Stimulated activated CD8-positive, alpha-beta memory T cell treated with anti-CD3 and anti-CD28 coated beads, Interleukin-7, amount 100 ng/mL, for 48 hours (primary cell): Measurements from ENCODE around the gene SH3YL1.

Source experiments
- DNase-seq, 2 donors: peaks; one replicate each; pipeline ENCODE4 v3.0.0-alpha.2; 2020; ENCODE audit warnings: low read depth in 1 of 2; ENCODE audit errors: extremely low read depth in 1 of 2

The SH3YL1 gene

DNA sequence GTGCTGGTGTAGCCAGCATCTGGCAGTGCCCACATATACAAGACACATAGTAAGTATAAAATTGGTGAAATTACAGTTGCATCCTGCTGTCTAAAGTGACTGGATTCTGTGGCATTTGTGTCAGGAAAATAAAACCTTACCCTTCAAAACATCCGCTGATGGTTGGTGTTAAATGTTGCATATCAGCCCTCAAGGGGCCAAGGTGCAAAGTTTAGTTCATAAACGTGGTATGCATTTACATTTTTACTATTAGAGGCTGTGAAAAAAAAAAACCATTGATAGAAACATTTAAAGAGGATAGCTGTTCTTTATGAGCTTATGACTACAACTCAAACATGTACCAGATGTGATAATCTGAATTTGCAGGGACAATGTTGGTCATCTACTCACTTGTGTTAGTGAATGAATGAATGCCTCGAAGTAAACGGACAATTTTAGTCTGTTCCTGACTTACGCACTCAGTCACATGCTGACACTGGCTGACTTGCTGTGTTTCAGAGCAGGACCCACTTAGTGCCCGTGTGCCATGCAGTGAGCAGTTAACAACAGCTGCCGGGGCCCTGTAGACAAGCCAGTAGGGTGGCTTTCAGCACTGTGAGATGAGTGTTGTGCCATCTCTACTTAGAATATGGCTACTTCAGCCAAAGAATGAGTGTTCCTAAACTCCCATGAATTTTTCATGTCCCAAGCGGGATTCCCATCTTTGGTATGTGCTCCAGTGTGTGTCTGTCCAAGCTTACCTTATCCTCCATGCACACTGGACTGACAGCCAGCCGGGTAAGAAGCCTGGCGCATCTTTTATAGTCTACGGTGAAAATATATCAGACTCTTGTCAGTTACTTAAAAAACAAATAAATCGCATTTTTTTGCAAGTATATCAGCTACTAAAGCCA lies 18.8 kb upstream of the SH3YL1 start:
- no peak for DNase-seq

- DNase-seq: no peak
These were observed 17.5 kb upstream of the SH3YL1 start for GRCh38 chr2:281381-281780.

DNA sequence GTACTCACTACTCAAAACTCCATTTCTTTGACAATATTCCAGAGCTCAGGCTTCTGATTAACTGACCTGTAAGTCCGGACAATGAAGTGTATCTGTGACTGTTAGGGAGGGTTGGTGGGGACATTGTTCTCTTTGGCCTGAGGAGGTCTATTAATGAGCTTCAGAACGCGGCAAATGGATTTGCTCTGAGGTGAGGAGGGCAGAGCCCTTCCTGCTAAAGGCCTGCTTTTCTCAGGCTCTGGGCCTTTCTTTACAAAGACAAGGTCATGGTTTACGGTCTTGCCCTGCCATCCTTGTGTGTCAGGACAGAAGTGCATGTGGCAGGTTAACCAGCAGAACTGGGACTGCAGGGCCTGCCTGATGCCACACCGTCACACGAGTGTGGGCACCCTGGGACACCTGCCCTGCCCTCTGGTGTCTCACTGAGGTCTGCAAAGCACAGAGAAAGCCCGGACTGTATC lies 16.8 kb upstream of the SH3YL1 start:
- no peak for DNase-seq

- no peak for DNase-seq
These were observed 16.3 kb upstream of the SH3YL1 start for GRCh38 chr2:279956-280649.

GRCh38 chr2:279366-279765 lies 15.5 kb upstream of the SH3YL1 start:
- DNase-seq: no peak

DNA sequence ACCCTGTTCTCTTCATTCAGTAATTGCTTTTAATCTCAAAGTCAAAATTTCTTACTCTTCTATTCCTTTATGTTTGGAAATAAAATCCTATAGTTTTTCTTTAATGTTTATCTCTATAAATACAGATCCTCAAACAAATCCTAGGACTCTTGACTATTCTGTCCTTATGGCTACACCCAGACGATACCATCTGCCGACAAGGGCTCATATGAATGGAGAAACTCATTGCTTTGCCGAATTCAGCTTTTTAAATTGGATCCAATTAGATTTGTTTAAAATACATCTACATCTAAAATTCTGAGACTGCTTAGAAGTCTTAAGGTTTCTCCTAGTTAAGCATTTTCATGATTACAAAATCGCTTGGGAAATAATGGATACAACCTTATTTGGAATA lies 15.1 kb upstream of the SH3YL1 start:
- no peak for DNase-seq

- no peak for DNase-seq
These were observed 14.6 kb upstream of the SH3YL1 start for GRCh38 chr2:278312-278926.

- no peak for DNase-seq
These were observed 11.6 kb upstream of the SH3YL1 start for GRCh38 chr2:275466-275865.

DNA sequence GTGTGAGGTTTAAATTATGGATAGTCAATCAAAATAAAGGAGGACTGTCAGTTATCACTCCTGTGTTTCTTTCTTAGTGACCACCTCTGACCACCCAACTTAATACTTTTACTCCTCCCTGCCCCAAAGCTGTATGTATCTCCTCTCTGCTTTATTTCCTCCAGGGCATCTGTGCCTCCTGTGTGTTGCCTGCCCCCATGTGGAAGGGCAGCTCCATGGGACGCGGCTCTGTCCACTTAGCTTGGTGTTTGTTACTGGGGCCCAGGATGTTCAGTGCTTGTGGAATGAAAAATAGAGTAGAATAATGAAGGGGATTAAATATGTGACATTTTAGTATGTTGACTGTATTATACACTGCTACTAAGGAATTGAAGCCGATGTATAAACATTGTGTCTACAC lies 10.7 kb upstream of the SH3YL1 start:
- DNase-seq: no peak

GRCh38 chr2:273333-273732 lies 9.5 kb upstream of the SH3YL1 start:
- DNase-seq: no peak

DNA sequence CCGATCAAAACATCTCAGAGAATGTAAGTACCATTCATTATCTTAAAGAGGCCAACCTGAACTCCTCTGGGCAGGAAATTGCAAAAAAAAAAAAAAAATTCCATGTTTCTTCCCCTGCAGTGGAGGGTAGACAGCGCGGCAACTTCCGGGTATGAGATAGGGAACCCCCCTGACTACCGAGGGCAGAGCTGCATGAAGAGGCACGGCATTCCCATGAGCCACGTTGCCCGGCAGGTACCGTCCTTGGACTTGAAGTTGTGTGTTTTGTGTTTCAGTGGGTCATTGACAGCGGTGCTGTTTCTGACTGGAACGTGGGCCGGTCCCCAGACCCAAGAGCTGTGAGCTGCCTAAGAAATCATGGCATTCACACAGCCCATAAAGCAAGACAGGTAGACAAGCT lies 8.1 kb upstream of the SH3YL1 start:
- no peak for DNase-seq

GRCh38 chr2:270861-271260 lies 7.0 kb upstream of the SH3YL1 start:
- DNase-seq: no peak

DNA sequence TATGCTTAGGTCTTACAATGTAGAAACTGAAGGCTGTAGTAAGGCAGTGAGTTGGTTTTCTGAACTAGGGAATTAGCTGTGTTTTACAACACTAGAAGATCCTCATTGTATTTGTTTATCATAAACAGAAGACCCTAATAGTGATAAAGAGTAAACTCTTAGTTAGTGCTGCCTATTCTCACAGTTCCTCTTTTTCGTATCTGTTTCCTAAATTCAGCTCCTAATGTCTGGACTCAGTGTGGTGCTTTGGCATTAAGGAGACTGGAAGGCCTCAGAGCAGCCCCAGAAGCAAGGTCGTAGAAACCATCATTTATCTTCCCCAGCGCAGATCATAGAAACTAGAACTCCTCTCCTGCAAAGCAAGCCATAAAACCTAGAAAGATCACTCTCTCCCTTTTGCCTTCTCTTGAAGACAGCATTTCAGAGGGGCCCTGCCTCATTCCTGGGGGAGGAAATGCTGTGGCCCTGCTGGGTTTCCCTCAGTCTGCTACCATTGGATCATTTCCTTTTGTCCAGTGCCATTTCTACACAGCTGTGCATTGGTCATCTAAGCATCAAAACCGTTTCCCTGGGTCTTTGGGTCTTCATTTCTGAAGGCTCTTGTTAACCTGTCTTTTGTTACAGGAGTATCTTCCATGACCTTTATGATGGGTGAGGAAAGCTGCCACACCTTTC lies 5.7 kb upstream of the SH3YL1 start:
- no peak for DNase-seq

GRCh38 chr2:268323-268722 lies 4.5 kb upstream of the SH3YL1 start:
- DNase-seq: no peak

GRCh38 chr2:264493-265468 lies 949 bp upstream of the SH3YL1 start, which contains the start of gene ACP1:
ACP1 (plus strand) TSS chr2:264947; CDS start chr2:264965, 18 bp downstream.
- DNase-seq: peak; percentile 89 to 92

DNA sequence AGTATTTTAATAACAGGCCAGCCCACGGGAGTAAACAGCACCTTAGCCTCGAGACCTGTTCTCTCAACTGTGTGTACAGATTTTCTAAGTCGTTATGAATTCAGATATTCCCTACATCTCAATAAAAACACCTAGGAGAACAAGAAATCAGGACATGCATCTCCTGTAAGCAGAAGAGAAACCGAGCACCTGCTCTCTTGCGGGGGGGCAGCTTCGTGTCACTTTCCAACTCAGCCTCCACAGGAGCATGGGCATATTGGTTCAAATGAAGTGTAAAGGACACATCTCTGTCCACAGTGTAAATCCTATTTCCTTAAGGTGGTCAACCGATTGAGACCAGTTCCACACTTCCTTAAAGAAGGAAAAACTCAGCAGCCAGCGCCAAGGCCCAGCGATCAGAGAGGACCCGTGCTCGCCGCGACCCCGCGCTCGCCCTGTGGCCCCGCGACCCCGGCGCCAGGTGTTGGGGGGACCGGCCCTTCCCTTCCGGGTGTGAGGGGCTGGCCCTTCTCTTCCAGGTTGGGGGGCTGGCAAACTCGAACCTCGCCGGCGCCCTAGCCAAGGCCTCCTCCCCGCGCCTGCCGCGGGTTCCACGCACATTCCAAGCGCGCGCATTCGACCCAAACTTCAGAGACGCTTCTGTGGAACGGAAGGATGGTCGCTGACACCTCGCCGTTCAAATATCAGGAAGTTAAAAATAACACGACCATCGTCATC lies 652 bp downstream of the SH3YL1 start:
- DNase-seq: no peak

GRCh38 chr2:262117-262516 lies 1.7 kb downstream of the SH3YL1 start:
- no peak for DNase-seq

DNA sequence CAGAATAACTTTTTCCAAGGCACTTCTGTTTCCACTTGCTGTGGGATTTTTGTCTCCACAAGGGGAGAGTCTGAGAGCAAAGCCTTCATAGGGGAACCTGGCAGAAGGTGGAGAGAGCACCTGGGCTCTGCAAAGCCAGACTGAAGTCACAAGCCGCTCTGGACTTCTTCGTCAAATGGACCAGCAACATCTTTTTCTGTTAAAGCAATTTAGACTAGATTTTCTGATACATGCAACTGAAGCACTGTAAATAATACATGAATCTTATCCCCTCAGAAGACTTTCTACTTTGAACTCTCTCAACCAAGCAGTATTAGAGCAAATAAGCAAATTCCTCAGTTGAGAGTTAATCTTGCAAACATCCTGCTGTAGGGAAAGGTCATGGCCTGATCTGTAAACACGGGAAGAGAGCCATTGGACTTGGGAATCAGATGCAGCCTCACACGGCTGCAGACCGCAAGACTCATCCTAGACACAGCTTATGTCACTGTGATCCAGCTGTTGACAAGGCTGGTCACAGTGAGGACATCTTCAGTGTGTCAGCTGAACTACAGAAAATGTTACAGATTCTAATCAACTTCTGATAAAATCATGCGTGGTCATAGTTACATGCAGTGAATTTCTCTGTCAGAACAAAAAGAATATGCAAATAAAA lies 3.2 kb downstream of the SH3YL1 start:
- no peak for DNase-seq
